A549 (cell line): ENCODE results near the gene TRIM24.

ENCODE experiments used
- CTCF ChIP-seq: fragments of >200 bp; sonication (Bioruptor Twin); formaldehyde crosslinking; IDR thresholded peaks from 3 replicates; pipeline ENCODE4 v1.5.1; 2016
- E2F6 ChIP-seq: IDR thresholded peaks from 2 replicates; pipeline ENCODE4 v1.6.1; 2012; ENCODE audit warnings: low read depth, borderline replicate concordance
- HMGXB4 ChIP-seq: fragments of 250-450 bp; sonication (Bioruptor Pico); IDR thresholded peaks from 2 replicates; pipeline ENCODE4 v1.5.0; 2021; ENCODE audit warnings: mild to moderate bottlenecking, moderate library complexity, borderline replicate concordance
- HOXA7 ChIP-seq: fragments of 250-450 bp; sonication (Bioruptor Pico); IDR thresholded peaks from 2 replicates; pipeline ENCODE4 v1.5.0; 2020; ENCODE audit warnings: mild to moderate bottlenecking, moderate library complexity
- MAZ ChIP-seq: fragments of 150-350 bp; IDR thresholded peaks from 2 replicates; pipeline ENCODE4 v1.6.1; 2014; ENCODE audit warnings: antibody characterized with exemption, low read depth, low read length, borderline replicate concordance
- POLR2A ChIP-seq: IDR thresholded peaks from 2 replicates; pipeline ENCODE4 v1.6.1; 2012; ENCODE audit warnings: mild to moderate bottlenecking, low read length
- RAD21 ChIP-seq, 2 experiments: fragments of >200 bp in 1 of 2; sonication (Bioruptor Twin) in 1 of 2; formaldehyde crosslinking in 1 of 2; IDR thresholded peaks in 1 of 2; conservative IDR thresholded peaks in 1 of 2; 2 replicates in 1 of 2; 3 replicates in 1 of 2; pipeline ENCODE4 v1.6.1; 2012 to 2018; ENCODE audit warnings: inconsistent platforms in 1 of 2
- SMC3 ChIP-seq: fragments of >200 bp; sonication (Bioruptor Twin); formaldehyde crosslinking; IDR thresholded peaks from 3 replicates; pipeline ENCODE4 v1.6.1; 2018; ENCODE audit warnings: inconsistent platforms

- no peak for TF ChIP-seq SMC3
- TF ChIP-seq HMGXB4: no peak
- no peak for TF ChIP-seq CTCF
- TF ChIP-seq MAZ: no peak
- no peak for TF ChIP-seq RAD21 (conservative IDR thresholded peaks at IDR 0.05 in 1 of 2, IDR thresholded peaks at IDR 0.05 in 1 of 2)
- no peak for TF ChIP-seq POLR2A
- no peak for TF ChIP-seq E2F6
- TF ChIP-seq HOXA7 (CRISPR knock-in tag): no peak
Observed at GRCh38 chr7:138465046-138465445, 5.0 kb downstream of the TRIM24 start.
